ENCODE results near the gene MYL10.

MYL10 gene

GRCh38 chr7:101629171-101629570 is at the start of gene MYL10:
TSS of gene MYL10 (minus strand) at chr7:101629296. CDS start at chr7:101629118, 178 bp downstream.
- Mint-ChIP-seq H3K4me3 (no peak within 1 kb of the TSS), H3K9me3 (no peaks in the 10 kb centered on the region), H3K4me1 (peaks cover 3% of the 10 kb centered on the region), H3K27ac (no peak within 1 kb of the TSS), H3K27me3 (peaks cover 20% of the 10 kb centered on the region), H3K36me3 (no peaks in the 10 kb centered on the region)
- no peak for DNase-seq (ENCODE audit: low spot score in 2 of 2)
- no peak for ATAC-seq (ENCODE audit: low read depth)

DNA sequence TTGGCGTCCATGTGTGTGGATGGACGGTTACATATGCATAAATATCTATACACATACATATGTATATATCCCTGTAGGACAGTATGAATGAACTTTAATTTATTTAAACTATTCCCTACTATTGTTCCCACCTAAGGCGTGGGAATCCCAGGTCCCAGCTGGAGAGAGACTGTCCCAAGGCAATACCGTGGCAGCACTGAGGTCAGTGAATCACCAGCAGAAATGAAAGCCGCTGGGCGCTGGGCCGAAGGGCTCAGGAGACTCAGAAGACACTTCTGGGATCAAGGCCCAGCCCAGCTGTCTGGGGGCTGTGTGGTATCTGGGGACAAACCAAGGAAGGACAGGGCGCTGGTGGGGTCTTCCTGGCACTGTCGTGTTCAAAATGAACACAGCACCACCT is 49.6 kb upstream of the MYL10 start:
- Mint-ChIP-seq H3K9me3 (no peaks in the 10 kb centered on the region), H3K27me3 (peaks cover 2% of the 10 kb centered on the region), H3K27ac (no peak overlapping the region), H3K4me3 (no peak overlapping the region), H3K4me1 (no peaks in the 10 kb centered on the region), H3K36me3 (no peaks in the 10 kb centered on the region)
- ATAC-seq (ENCODE audit: low read depth) = no peak
- DNase-seq (ENCODE audit: low spot score in 2 of 2) = no peak

- Mint-ChIP-seq H3K4me1 (no peaks in the 10 kb centered on the region), H3K9me3 (no peaks in the 10 kb centered on the region), H3K36me3 (no peaks in the 10 kb centered on the region), H3K27me3 (peaks cover 2% of the 10 kb centered on the region), H3K4me3 (no peak overlapping the region), H3K27ac (no peak overlapping the region)
- DNase-seq (ENCODE audit: low spot score in 2 of 2) (no peak), ATAC-seq (ENCODE audit: low read depth) (no peak)
Measured at GRCh38 chr7:101677797-101678479, 48.8 kb upstream of the MYL10 start.

- no peak overlapping the region for H3K4me3 Mint-ChIP-seq
- ATAC-seq (ENCODE audit: low read depth) = no peak
- no peaks in the 10 kb centered on the region for H3K36me3 Mint-ChIP-seq
- H3K27me3 Mint-ChIP-seq = peaks cover 2% of the 10 kb centered on the region
- H3K4me1 Mint-ChIP-seq = no peaks in the 10 kb centered on the region
- peaks cover 2% of the 10 kb centered on the region for H3K9me3 Mint-ChIP-seq
- DNase-seq (ENCODE audit: low spot score in 2 of 2) = no peak
- H3K27ac Mint-ChIP-seq = no peak overlapping the region
Measured at GRCh38 chr7:101677391-101677790, 48.3 kb upstream of the MYL10 start.

DNA sequence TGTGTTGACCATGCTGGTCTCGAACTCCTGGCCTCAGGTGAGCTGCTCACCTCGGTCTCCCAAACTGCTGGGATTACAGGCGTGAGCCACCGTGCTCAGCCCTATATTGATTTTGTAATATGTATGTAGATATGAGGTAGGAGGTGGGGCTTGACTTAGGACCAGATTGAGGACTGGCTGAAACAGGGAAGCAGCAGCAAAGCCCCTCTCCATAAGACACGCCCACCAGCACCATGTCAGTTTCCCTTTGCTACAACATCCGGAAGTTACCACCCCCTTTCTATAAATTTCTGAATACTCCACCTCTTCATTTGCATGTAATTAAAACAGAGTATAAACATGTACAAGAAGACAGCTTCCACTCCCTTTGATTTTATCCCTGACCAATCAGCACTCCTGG is 47.9 kb upstream of the MYL10 start:
- no peak for ATAC-seq (ENCODE audit: low read depth)
- no peak for DNase-seq (ENCODE audit: low spot score in 2 of 2)
- Mint-ChIP-seq H3K36me3 (no peaks in the 10 kb centered on the region), H3K9me3 (peaks cover 2% of the 10 kb centered on the region), H3K4me3 (no peak overlapping the region), H3K27ac (no peak overlapping the region), H3K4me1 (no peaks in the 10 kb centered on the region), H3K27me3 (peaks cover 2% of the 10 kb centered on the region)

- ATAC-seq (ENCODE audit: low read depth) (no peak), DNase-seq (ENCODE audit: low spot score in 2 of 2) (no peak)
- Mint-ChIP-seq H3K27ac (no peak overlapping the region), H3K9me3 (peaks cover 2% of the 10 kb centered on the region), H3K4me3 (no peak overlapping the region), H3K36me3 (no peaks in the 10 kb centered on the region), H3K4me1 (no peaks in the 10 kb centered on the region), H3K27me3 (peaks cover 2% of the 10 kb centered on the region)
Measured at GRCh38 chr7:101676062-101676598, 47.0 kb upstream of the MYL10 start.

- no peaks in the 10 kb centered on the region for H3K36me3 Mint-ChIP-seq
- ATAC-seq (ENCODE audit: low read depth) = no peak
- peaks cover 3% of the 10 kb centered on the region for H3K27me3 Mint-ChIP-seq
- H3K4me3 Mint-ChIP-seq = no peak overlapping the region
- H3K27ac Mint-ChIP-seq = no peak overlapping the region
- H3K9me3 Mint-ChIP-seq = peaks cover 2% of the 10 kb centered on the region
- no peaks in the 10 kb centered on the region for H3K4me1 Mint-ChIP-seq
- DNase-seq (ENCODE audit: low spot score in 2 of 2) = no peak
Measured at GRCh38 chr7:101674439-101674838, 45.3 kb upstream of the MYL10 start.

DNA sequence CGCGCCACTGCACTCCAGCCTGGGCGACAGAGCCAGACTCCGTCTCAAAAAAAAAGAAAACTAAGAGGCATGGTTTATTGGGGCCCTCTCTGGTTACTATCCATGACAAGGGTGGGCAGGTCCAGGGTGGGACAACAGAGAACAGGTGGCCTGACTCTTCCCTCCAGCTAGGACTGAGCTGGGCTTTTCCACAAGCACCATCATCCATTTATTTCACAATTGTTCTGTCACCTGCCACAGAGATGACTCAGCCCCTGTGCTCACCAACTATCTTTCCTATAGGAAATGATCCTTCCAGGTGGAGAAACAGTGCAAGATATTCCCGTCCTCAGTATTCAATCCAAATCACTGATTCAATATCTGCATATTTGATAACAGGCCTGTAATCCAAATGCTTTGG is 44.9 kb upstream of the MYL10 start:
- Mint-ChIP-seq H3K36me3 (no peaks in the 10 kb centered on the region), H3K27ac (no peak overlapping the region), H3K9me3 (peaks cover 2% of the 10 kb centered on the region), H3K4me1 (no peaks in the 10 kb centered on the region), H3K4me3 (no peak overlapping the region), H3K27me3 (peaks cover 3% of the 10 kb centered on the region)
- DNase-seq (ENCODE audit: low spot score in 2 of 2) (no peak), ATAC-seq (ENCODE audit: low read depth) (no peak)

DNA sequence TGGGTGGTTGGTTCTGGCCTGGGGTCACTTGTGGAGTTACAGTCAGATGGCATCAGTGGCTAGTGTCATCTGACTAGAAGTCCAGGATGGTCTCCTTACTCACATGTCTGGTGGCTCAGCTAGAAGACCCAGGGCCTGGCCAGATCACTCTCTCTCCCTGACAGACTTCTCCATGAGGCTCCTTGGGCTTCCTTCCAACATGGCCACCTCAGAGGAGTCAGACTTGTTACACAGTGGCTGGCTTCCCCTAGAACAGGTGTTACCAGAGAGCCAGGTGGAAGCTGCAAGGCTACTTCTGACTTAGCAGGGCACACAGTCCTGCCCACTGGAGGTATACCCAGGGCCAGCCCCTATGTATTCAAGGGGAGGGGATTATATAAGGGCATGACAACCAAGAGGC is 44.2 kb upstream of the MYL10 start:
- H3K36me3 Mint-ChIP-seq = peaks cover 3% of the 10 kb centered on the region
- no peak for DNase-seq (ENCODE audit: low spot score in 2 of 2)
- peaks cover 6% of the 10 kb centered on the region for H3K27me3 Mint-ChIP-seq
- no peak for ATAC-seq (ENCODE audit: low read depth)
- no peak overlapping the region for H3K4me3 Mint-ChIP-seq
- H3K4me1 Mint-ChIP-seq = no peaks in the 10 kb centered on the region
- peaks cover 4% of the 10 kb centered on the region for H3K9me3 Mint-ChIP-seq
- no peak overlapping the region for H3K27ac Mint-ChIP-seq

- Mint-ChIP-seq H3K27me3 (peaks cover 5% of the 10 kb centered on the region), H3K4me1 (no peaks in the 10 kb centered on the region), H3K9me3 (peaks cover 4% of the 10 kb centered on the region), H3K27ac (no peak overlapping the region), H3K36me3 (peaks cover 3% of the 10 kb centered on the region), H3K4me3 (no peak overlapping the region)
- no peak for ATAC-seq (ENCODE audit: low read depth)
- DNase-seq (ENCODE audit: low spot score in 2 of 2) = no peak
Measured at GRCh38 chr7:101671371-101672356, 42.6 kb upstream of the MYL10 start.

- Mint-ChIP-seq H3K27me3 (peaks cover 5% of the 10 kb centered on the region), H3K9me3 (peaks cover 4% of the 10 kb centered on the region), H3K27ac (no peak overlapping the region), H3K4me1 (no peaks in the 10 kb centered on the region), H3K4me3 (no peak overlapping the region), H3K36me3 (peaks cover 3% of the 10 kb centered on the region)
- DNase-seq (ENCODE audit: low spot score in 2 of 2) (no peak), ATAC-seq (ENCODE audit: low read depth) (no peak)
Measured at GRCh38 chr7:101669307-101669706, 40.2 kb upstream of the MYL10 start.

GRCh38 chr7:101668726-101669125 is 39.6 kb upstream of the MYL10 start:
- ATAC-seq (ENCODE audit: low read depth) (no peak), DNase-seq (ENCODE audit: low spot score in 2 of 2) (no peak)
- Mint-ChIP-seq H3K36me3 (peaks cover 3% of the 10 kb centered on the region), H3K27ac (no peak overlapping the region), H3K9me3 (peaks cover 4% of the 10 kb centered on the region), H3K27me3 (peaks cover 5% of the 10 kb centered on the region), H3K4me3 (no peak overlapping the region), H3K4me1 (no peaks in the 10 kb centered on the region)

- no peak for ATAC-seq (ENCODE audit: low read depth)
- Mint-ChIP-seq H3K27me3 (peaks cover 5% of the 10 kb centered on the region), H3K4me1 (no peaks in the 10 kb centered on the region), H3K27ac (no peak overlapping the region), H3K9me3 (peaks cover 6% of the 10 kb centered on the region), H3K4me3 (no peak overlapping the region), H3K36me3 (peaks cover 4% of the 10 kb centered on the region)
- no peak for DNase-seq (ENCODE audit: low spot score in 2 of 2)
Measured at GRCh38 chr7:101667920-101668319, 38.8 kb upstream of the MYL10 start.

- no peak overlapping the region for H3K4me3 Mint-ChIP-seq
- H3K36me3 Mint-ChIP-seq = peaks cover 5% of the 10 kb centered on the region
- H3K27ac Mint-ChIP-seq = no peak overlapping the region
- H3K4me1 Mint-ChIP-seq = no peaks in the 10 kb centered on the region
- ATAC-seq (ENCODE audit: low read depth) (no peak), DNase-seq (ENCODE audit: low spot score in 2 of 2) (no peak)
- peaks cover 4% of the 10 kb centered on the region for H3K9me3 Mint-ChIP-seq
- peaks cover 5% of the 10 kb centered on the region for H3K27me3 Mint-ChIP-seq
Measured at GRCh38 chr7:101667399-101667798, 38.3 kb upstream of the MYL10 start.
